GM12891 (cell line): ENCODE results near the gene PPP1R1C.

Experiments used
- POLR2A ChIP-seq: IDR thresholded peaks from 2 replicates; pipeline ENCODE4 v1.6.1; 2011; ENCODE audit warnings: low read depth, low read length, control low read depth
- POLR2AphosphoS5 ChIP-seq: IDR thresholded peaks from 2 replicates; pipeline ENCODE4 v1.6.1; 2011; ENCODE audit warnings: low read depth, low read length, control low read depth

DNA sequence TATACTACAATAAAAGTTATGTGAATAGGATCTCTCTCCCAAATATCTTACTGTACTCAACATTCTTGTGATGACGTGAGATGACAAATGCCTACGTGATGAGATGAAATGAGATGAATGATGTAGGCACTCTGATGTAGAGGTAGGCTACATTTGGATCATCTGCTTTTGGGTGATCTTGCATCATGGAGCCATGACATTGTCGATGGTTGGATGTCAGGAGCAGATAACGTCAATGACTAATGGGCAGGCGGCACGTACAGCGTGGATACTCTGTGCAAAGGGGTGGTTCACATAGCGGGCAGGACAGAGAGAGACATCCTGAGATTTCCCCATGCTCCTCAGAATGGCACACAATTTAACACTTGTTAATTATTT lies 40.8 kb upstream of the PPP1R1C start:
- TF ChIP-seq POLR2AphosphoS5 (no peak), POLR2A (no peak)
